ENCODE measurements around the gene IWS1.

The IWS1 gene

GRCh38 chr2:127498386-127498785, 27.9 kb downstream of the IWS1 start:
- DNase-seq (ENCODE audit: low read depth) = no peak

GRCh38 chr2:127490283-127490682, 36.0 kb downstream of the IWS1 start:
- no peak for DNase-seq (ENCODE audit: low read depth)

- no peak for DNase-seq (ENCODE audit: low read depth)
These were observed 39.8 kb downstream of the IWS1 start for GRCh38 chr2:127486247-127487058.

GRCh38 chr2:127485694-127486071, 40.6 kb downstream of the IWS1 start:
- DNase-seq (ENCODE audit: low read depth) = no peak

GRCh38 chr2:127485051-127485693, 41.1 kb downstream of the IWS1 start:
- no peak for DNase-seq (ENCODE audit: low read depth)

GRCh38 chr2:127482031-127482430, 44.3 kb downstream of the IWS1 start:
- DNase-seq (ENCODE audit: low read depth) = no peak

- no peak for DNase-seq (ENCODE audit: low read depth)
These were observed 46.2 kb downstream of the IWS1 start for GRCh38 chr2:127479866-127480743.

GRCh38 chr2:127479219-127479825, 47.0 kb downstream of the IWS1 start:
- DNase-seq (ENCODE audit: low read depth) = peak; percentile 30

GRCh38 chr2:127475788-127476187, 50.5 kb downstream of the IWS1 start:
- DNase-seq (ENCODE audit: low read depth) = no peak

GRCh38 chr2:127472268-127472667, 54.0 kb downstream of the IWS1 start:
- no peak for DNase-seq (ENCODE audit: low read depth)

GRCh38 chr2:127471286-127471988, 54.9 kb downstream of the IWS1 start:
- no peak for DNase-seq (ENCODE audit: low read depth)

GRCh38 chr2:127469974-127470373, 56.3 kb downstream of the IWS1 start:
- no peak for DNase-seq (ENCODE audit: low read depth)

GRCh38 chr2:127469051-127469450, 57.2 kb downstream of the IWS1 start:
- DNase-seq (ENCODE audit: low read depth) = no peak

- no peak for DNase-seq (ENCODE audit: low read depth)
These were observed 61.0 kb downstream of the IWS1 start for GRCh38 chr2:127465258-127465657.

GRCh38 chr2:127464470-127465257, 61.6 kb downstream of the IWS1 start:
- no peak for DNase-seq (ENCODE audit: low read depth)

GRCh38 chr2:127463155-127463991, 62.9 kb downstream of the IWS1 start:
- DNase-seq (ENCODE audit: low read depth) = no peak

GRCh38 chr2:127462461-127462860, 63.8 kb downstream of the IWS1 start:
- no peak for DNase-seq (ENCODE audit: low read depth)

- DNase-seq (ENCODE audit: low read depth) = no peak
These were observed 69.3 kb downstream of the IWS1 start for GRCh38 chr2:127456960-127457359.

GRCh38 chr2:127455566-127456493, 70.5 kb downstream of the IWS1 start:
- no peak for DNase-seq (ENCODE audit: low read depth)

Measured in HS-27A (cell line).